ENCODE measurements around the gene CTCFL.

Gene CTCFL

GRCh38 chr20:57460781-57461465 lies 64.0 kb downstream of the CTCFL start:
- intact Hi-C loops (cut with DNase I): no loop called here
- no peak for DNase-seq

GRCh38 chr20:57459897-57460296 lies 65.0 kb downstream of the CTCFL start:
- DNase-seq: no peak
- intact Hi-C loops (cut with DNase I): no loop called here

GRCh38 chr20:57459278-57459677 lies 65.7 kb downstream of the CTCFL start:
- intact Hi-C loops (cut with DNase I): no loop called here
- DNase-seq: no peak

GRCh38 chr20:57458400-57459160 lies 66.4 kb downstream of the CTCFL start:
- peak in 19 of 42 donors; percentile 19 to 75 (median 46) for DNase-seq
- intact Hi-C loops (cut with DNase I): no loop called here

GRCh38 chr20:57457243-57458095 lies 67.5 kb downstream of the CTCFL start:
- peak in 13 of 42 donors; percentile 6 to 56 (median 37) for DNase-seq
- intact Hi-C loops (cut with DNase I): no loop called here

GRCh38 chr20:57456116-57456515 lies 68.8 kb downstream of the CTCFL start:
- no peak for DNase-seq
- intact Hi-C loops (cut with DNase I): no loop called here

- DNase-seq: no peak
- intact Hi-C loops (cut with DNase I): no loop called here
Measured at GRCh38 chr20:57455386-57455785, 69.6 kb downstream of the CTCFL start.

GRCh38 chr20:57451795-57452661 lies 72.9 kb downstream of the CTCFL start:
- intact Hi-C loops (cut with DNase I): no loop called here
- DNase-seq: no peak

GRCh38 chr20:57451431-57451794 lies 73.5 kb downstream of the CTCFL start:
- no peak for DNase-seq
- intact Hi-C loops (cut with DNase I): no loop called here

GRCh38 chr20:57450931-57451330 lies 74.0 kb downstream of the CTCFL start:
- no peak for DNase-seq
- intact Hi-C loops (cut with DNase I): no loop called here

- intact Hi-C loops (cut with DNase I): no loop called here
- DNase-seq: peak in 29 of 42 donors; percentile 12 to 73 (median 41)
Measured at GRCh38 chr20:57450419-57450818, 74.5 kb downstream of the CTCFL start.

- intact Hi-C loops (cut with DNase I): no loop called here
- DNase-seq: no peak
Measured at GRCh38 chr20:57449398-57450354, 75.3 kb downstream of the CTCFL start.

- no peak for DNase-seq
Measured at GRCh38 chr20:57448764-57449354, 76.1 kb downstream of the CTCFL start.

More at GRCh38 chr20:57448764-57449354, 76.1 kb downstream of the CTCFL start:
- intact Hi-C loops (cut with DNase I): no loop called here

All from head of caudate nucleus (tissue), 42 donors.